Panc1 (cell line): ENCODE measurements around the gene RGS6. TPM values are rescaled to one million over a fixed set of nuclear protein-coding genes. Genes with fewer than 3 reads are reported as not detected.

Experiments
- ATAC-seq: fragments of 200-7000 bp; cut with Tn5 transposase; 2 replicates; pipeline ENCODE4 v1.9.1; 2020; ENCODE audit warnings: mild to moderate bottlenecking, moderate library complexity
- BruUV-seq: library from RNA; stranded (reverse); fragments of 400-500 nt; replicated peaks from 2 replicates; lab custom pipeline; 2021; lab: Mats Ljungman, UMichigan
- CTCF ChIA-PET: fragments of 300-600 bp; sonication (Branson Sonifier 250); formaldehyde crosslinking; loops from one replicate; lab custom pipeline; 2022; ENCODE audit warnings: antibody characterized with exemption; lab: Charles Lee
- POLR2A ChIA-PET: fragments of 300-600 bp; sonication (Branson Sonifier 250); formaldehyde crosslinking; loops from one replicate; lab custom pipeline; 2022; ENCODE audit warnings: antibody characterized with exemption; lab: Charles Lee
- DNase-seq: peaks from one replicate; pipeline ENCODE4 v3.0.0-alpha.2; 2010; ENCODE audit warnings: low read depth, low spot score
- H3K27ac ChIP-seq: 2 replicates; pipeline ENCODE4 v1.5.1; 2011; ENCODE audit warnings: mild to moderate bottlenecking, low read length, inconsistent platforms
- H3K27me3 ChIP-seq: fragments of 200-500 bp; sonication (Bioruptor generic); 2 replicates; pipeline ENCODE4 v1.6.0; 2014; ENCODE audit warnings: low read length, inconsistent platforms; ENCODE audit not compliant: control insufficient read depth, insufficient read depth
- H3K36me3 ChIP-seq: fragments of 200-500 bp; sonication (Bioruptor generic); 2 replicates; pipeline ENCODE4 v1.5.1; 2014; ENCODE audit warnings: inconsistent platforms, mild to moderate bottlenecking, low read length, moderate library complexity; ENCODE audit not compliant: control insufficient read depth, insufficient read depth
- H3K4me1 ChIP-seq: 2 replicates; pipeline ENCODE4 v1.5.1; 2011; ENCODE audit warnings: inconsistent platforms, mild to moderate bottlenecking, low read length, moderate library complexity; ENCODE audit not compliant: control insufficient read depth, insufficient read depth
- H3K4me3 ChIP-seq, 2 experiments: 2 replicates each; pipeline ENCODE4 v1.5.1; 2011 to 2012; ENCODE audit warnings: low read depth in 2 of 2, low read length in 2 of 2, mild to moderate bottlenecking in 2 of 2, inconsistent platforms in 1 of 2, moderate library complexity in 1 of 2
- H3K9me3 ChIP-seq: fragments of 200-500 bp; sonication (Bioruptor generic); 2 replicates; pipeline ENCODE4 v1.5.1; 2014; ENCODE audit warnings: low read depth, mild to moderate bottlenecking, inconsistent platforms, low read length, moderate library complexity; ENCODE audit not compliant: control insufficient read depth, insufficient read depth
- CTCF ChIP-seq: fragments of 450-650 bp; IDR thresholded peaks from 2 replicates; pipeline ENCODE4 v1.5.1; 2017; ENCODE audit warnings: mild to moderate bottlenecking
- POLR2AphosphoS5 ChIP-seq: IDR thresholded peaks from 2 replicates; pipeline ENCODE4 v1.6.1; 2012; ENCODE audit warnings: mild to moderate bottlenecking, low read depth, low read length, moderate library complexity
- REST ChIP-seq, 2 experiments: IDR thresholded peaks; 2 replicates each; pipeline ENCODE4 v1.6.1; 2011 to 2012; ENCODE audit warnings: low read depth in 2 of 2, control low read depth in 1 of 2, low read length in 1 of 2, mild to moderate bottlenecking in 1 of 2, moderate library complexity in 1 of 2; ENCODE audit not compliant: insufficient read depth in 1 of 2
- SIN3A ChIP-seq: IDR thresholded peaks from 2 replicates; pipeline ENCODE4 v1.6.1; 2012; ENCODE audit warnings: low read depth, mild to moderate bottlenecking, low read length, moderate library complexity, borderline replicate concordance; ENCODE audit not compliant: insufficient read depth
- TCF7L2 ChIP-seq: IDR thresholded peaks from 2 replicates; pipeline ENCODE4 v1.6.1; 2011; ENCODE audit warnings: mild to moderate bottlenecking, low read depth, low read length, inconsistent platforms
- in situ Hi-C: cut with HindIII; loops from 2 replicates; pipeline ENCODE4 v1.10.0; 2016; ENCODE audit warnings: low sequenced_read_pairs, low pct_unique_long_range_greater_than_20kb
- intact Hi-C: fragments of 100-400 bp; cut with micrococcal nuclease; formaldehyde crosslinking; loops from one replicate; pipeline ENCODE4 v1.10.0; 2022; ENCODE audit not compliant: unreplicated experiment
- total RNA-seq: library from RNA; stranded (reverse); gene quantifications from one replicate; pipeline ENCODE4 v1.2.1, GENCODE V29; 2021; ENCODE audit not compliant: unreplicated experiment

The RGS6 gene
- total RNA-seq, 1 experiment from 2014 or later: not detected

DNA sequence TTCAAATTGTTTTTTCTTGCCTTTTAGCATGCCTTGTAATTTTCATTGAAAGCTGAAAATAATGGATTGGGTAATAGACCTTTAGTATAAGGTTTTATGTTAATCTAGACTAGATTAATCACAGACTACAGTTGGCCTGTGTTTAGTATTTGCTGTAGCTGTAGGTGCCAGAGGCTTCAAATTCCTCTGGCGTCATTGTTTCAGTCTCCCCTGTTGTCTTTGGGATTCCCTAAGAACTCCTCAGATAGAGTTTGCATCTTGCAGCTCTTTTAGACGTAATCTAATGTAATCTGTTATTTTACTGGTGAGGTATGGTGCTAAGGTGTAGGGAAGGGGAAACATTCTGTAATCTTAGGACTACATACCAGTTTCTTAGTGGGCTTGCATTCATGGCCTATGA is 113.0 kb downstream of the RGS6 start:
- Histone ChIP-seq H3K36me3 (no peaks in the 10 kb centered on the region), H3K27me3 (no peaks in the 10 kb centered on the region), H3K4me3 (no peak overlapping the region), H3K4me1 (no peaks in the 10 kb centered on the region), H3K9me3 (no peaks in the 10 kb centered on the region), H3K27ac (no peak overlapping the region)
- TF ChIP-seq REST (IDR thresholded peaks at IDR 0.05; ENCODE audit: insufficient read depth in 1 of 2, low read depth in 2 of 2, low read length in 1 of 2) (no peak), POLR2AphosphoS5 (no peak), SIN3A (no peak), TCF7L2 (no peak), CTCF (no peak)
- ChIA-PET POLR2A (no interaction called here), CTCF (no interaction called here)
- no peak for ATAC-seq
- BruUV-seq: no TSS peak
- intact Hi-C loops: no loop called here
- in situ Hi-C loops: no loop called here
- no peak for DNase-seq

DNA sequence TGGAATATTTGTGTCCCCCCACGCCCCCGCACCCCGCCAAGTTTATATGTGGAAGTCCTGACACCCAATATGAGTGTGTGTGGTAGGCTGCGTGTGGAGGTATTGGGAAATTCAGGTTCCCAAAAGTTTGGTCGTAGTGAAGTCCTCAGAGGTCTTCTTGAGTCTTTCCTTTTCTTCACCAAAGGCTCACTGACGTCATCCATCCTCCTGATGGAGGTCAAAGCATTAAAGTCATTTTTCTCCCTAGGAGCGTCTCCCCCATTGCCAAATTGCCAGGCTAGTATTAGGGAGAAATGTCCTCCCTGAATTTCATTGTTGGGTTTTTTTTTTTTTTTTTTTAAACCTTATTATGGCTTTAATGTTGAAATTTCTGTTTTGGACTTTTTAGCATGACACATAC is 113.7 kb downstream of the RGS6 start:
- in situ Hi-C loops: no loop called here
- Histone ChIP-seq H3K9me3 (no peaks in the 10 kb centered on the region), H3K27me3 (no peaks in the 10 kb centered on the region), H3K4me3 (no peak overlapping the region), H3K27ac (no peak overlapping the region), H3K36me3 (no peaks in the 10 kb centered on the region), H3K4me1 (no peaks in the 10 kb centered on the region)
- intact Hi-C loops: no loop called here
- ATAC-seq (no peak), DNase-seq (no peak)
- TF ChIP-seq POLR2AphosphoS5 (no peak), CTCF (no peak), REST (IDR thresholded peaks at IDR 0.05; ENCODE audit: insufficient read depth in 1 of 2, low read depth in 2 of 2, low read length in 1 of 2) (no peak), TCF7L2 (no peak), SIN3A (no peak)
- ChIA-PET CTCF (no interaction called here), POLR2A (no interaction called here)
- no TSS peak for BruUV-seq
